H1 (cell line): Measurements from ENCODE around the gene PLXNA4. TPM values are rescaled to one million over a fixed set of nuclear protein-coding genes. Genes with fewer than 3 reads are reported as not detected.

Source experiments
- CTCF ChIA-PET: fragments of 300-600 bp; sonication (Branson Sonifier 250); formaldehyde crosslinking; loops from one replicate; lab custom pipeline; 2021; ENCODE audit not compliant: partially characterized antibody; lab: Charles Lee
- POLR2A ChIA-PET: fragments of 300-600 bp; sonication (Branson Sonifier 250); formaldehyde crosslinking; loops from one replicate; lab custom pipeline; 2021; ENCODE audit warnings: inconsistent platforms; ENCODE audit not compliant: partially characterized antibody; lab: Charles Lee
- DNase-seq, 2 experiments: peaks; one replicate each; pipeline versions ENCODE4 v3.0.0 to v3.0.0-alpha.2; 2010 to 2022; ENCODE audit warnings: low spot score in 2 of 2, low read depth in 1 of 2, mixed read lengths in 1 of 2
- FAIRE-seq: peaks from 2 replicates; lab custom pipeline; 2011; peaks lifted over from hg19 to GRCh38; lab: Jason Lieb, UNC
- H2AFZ ChIP-seq: 2 replicates; pipeline ENCODE4 v1.8.1; 2012; ENCODE audit warnings: low read length, inconsistent platforms
- H2AK5ac ChIP-seq: 2 replicates; pipeline ENCODE4 v1.6.1; 2013; ENCODE audit warnings: low read depth, low read length
- H2BK120ac ChIP-seq: replicated peaks from 2 replicates; pipeline ENCODE3; 2013; ENCODE audit warnings: low read depth, low read length, inconsistent platforms
- H2BK12ac ChIP-seq: 2 replicates; pipeline ENCODE4 v1.6.1; 2013; ENCODE audit warnings: low read depth, low read length
- H2BK15ac ChIP-seq: 2 replicates; pipeline ENCODE4 v1.6.1; 2013; ENCODE audit warnings: low read length
- H2BK20ac ChIP-seq: 2 replicates; pipeline ENCODE4 v1.6.1; 2013; ENCODE audit warnings: low read length
- H2BK5ac ChIP-seq: 2 replicates; pipeline ENCODE4 v1.6.1; 2013; ENCODE audit warnings: low read depth, low read length
- H3K14ac ChIP-seq: 2 replicates; pipeline ENCODE4 v1.6.1; 2013; ENCODE audit warnings: inconsistent platforms; ENCODE audit not compliant: insufficient read length
- H3K18ac ChIP-seq: 2 replicates; pipeline ENCODE4 v1.6.1; 2013; ENCODE audit warnings: low read length; ENCODE audit errors: extremely low read depth
- H3K23ac ChIP-seq: 2 replicates; pipeline ENCODE4 v1.6.1; 2013; ENCODE audit warnings: inconsistent platforms; ENCODE audit not compliant: insufficient read length
- H3K23me2 ChIP-seq: 2 replicates; pipeline ENCODE4 v1.6.1; 2013; ENCODE audit warnings: low read depth, low read length
- H3K27ac ChIP-seq: 2 replicates; pipeline ENCODE4 v1.6.1; 2011; ENCODE audit warnings: low read depth, low read length, inconsistent platforms
- H3K27me3 ChIP-seq, 4 experiments: replicated peaks in 1 of 4; 1 replicate in 1 of 4; 2 replicates in 3 of 4; pipeline versions ENCODE4 v1.6.1 to v1.8.1; 2011 to 2013; ENCODE audit warnings: low read length in 3 of 4, mild to moderate bottlenecking in 3 of 4, inconsistent platforms in 2 of 4, mixed read lengths in 2 of 4, moderate library complexity in 1 of 4; ENCODE audit not compliant: control insufficient read depth in 3 of 4, insufficient read depth in 3 of 4; ENCODE audit errors: extremely low read depth in 1 of 4
- H3K36me3 ChIP-seq, 4 experiments: 2 replicates each; pipeline versions ENCODE4 v1.6.1 to v1.8.1; 2011 to 2013; ENCODE audit warnings: mild to moderate bottlenecking in 4 of 4, low read length in 3 of 4, moderate library complexity in 2 of 4, control low read depth in 1 of 4, inconsistent platforms in 1 of 4; ENCODE audit not compliant: insufficient read depth in 4 of 4, control insufficient read depth in 2 of 4
- H3K4ac ChIP-seq: replicated peaks from 2 replicates; pipeline ENCODE3; 2013; ENCODE audit warnings: low read length, low read depth, mixed read lengths, inconsistent platforms; ENCODE audit not compliant: insufficient read length
- H3K4me1 ChIP-seq, 4 experiments: replicated peaks in 1 of 4; 1 replicate in 1 of 4; 2 replicates in 3 of 4; pipeline versions ENCODE4 v1.6.1 to v1.8.1; 2011 to 2013; ENCODE audit warnings: low read length in 3 of 4, inconsistent platforms in 2 of 4, mixed read lengths in 1 of 4; ENCODE audit not compliant: insufficient read depth in 4 of 4, control insufficient read depth in 3 of 4
- H3K4me2 ChIP-seq, 2 experiments: 2 replicates each; pipeline versions ENCODE4 v1.6.1 to v1.8.1; 2011 to 2013; ENCODE audit warnings: low read depth in 2 of 2, low read length in 2 of 2, control low read depth in 1 of 2, inconsistent platforms in 1 of 2, mild to moderate bottlenecking in 1 of 2; ENCODE audit not compliant: insufficient read depth in 1 of 2
- H3K4me3 ChIP-seq, 4 experiments: fragments of 200-600, 300-600 bp in 1 of 4; sonication (generic), shearing (Covaris generic), sonication (Bioruptor Twin) in 1 of 4; 2 replicates each; pipeline versions ENCODE4 v1.5.1 to v1.8.1; 2011 to 2016; ENCODE audit warnings: low read length in 4 of 4, low read depth in 3 of 4, control low read depth in 2 of 4, inconsistent platforms in 2 of 4, mild to moderate bottlenecking in 2 of 4, mixed read lengths in 1 of 4, moderate library complexity in 1 of 4; ENCODE audit not compliant: insufficient read depth in 2 of 4; ENCODE audit errors: extremely low read depth in 1 of 4
- H3K56ac ChIP-seq: replicated peaks from 2 replicates; pipeline ENCODE3; 2013; ENCODE audit warnings: low read depth, mild to moderate bottlenecking, mixed read lengths, low read length, inconsistent platforms; ENCODE audit not compliant: insufficient read length
- H3K79me1 ChIP-seq: 2 replicates; pipeline ENCODE4 v1.6.1; 2013; ENCODE audit warnings: low read depth, low read length, control low read depth
- H3K79me2 ChIP-seq, 2 experiments: 2 replicates each; pipeline versions ENCODE4 v1.6.1 to v1.8.1; 2012 to 2013; ENCODE audit warnings: low read length in 2 of 2, mild to moderate bottlenecking in 2 of 2, inconsistent platforms in 1 of 2; ENCODE audit not compliant: insufficient read depth in 2 of 2, control insufficient read depth in 1 of 2
- H3K9ac ChIP-seq, 4 experiments: replicated peaks in 1 of 4; 1 replicate in 1 of 4; 2 replicates in 3 of 4; pipeline versions ENCODE4 v1.6.1 to v1.8.1; 2011 to 2013; ENCODE audit warnings: low read depth in 3 of 4, low read length in 3 of 4, control low read depth in 2 of 4, mild to moderate bottlenecking in 2 of 4, moderate library complexity in 2 of 4, inconsistent platforms in 1 of 4; ENCODE audit errors: extremely low read depth in 1 of 4
- H3K9me3 ChIP-seq, 2 experiments: 2 replicates each; pipeline versions ENCODE4 v1.6.1 to v1.8.1; 2012 to 2013; ENCODE audit warnings: mild to moderate bottlenecking in 2 of 2, moderate library complexity in 2 of 2, control low read depth in 1 of 2, inconsistent platforms in 1 of 2, low read depth in 1 of 2, low read length in 1 of 2, mixed read lengths in 1 of 2; ENCODE audit not compliant: insufficient read depth in 2 of 2
- H4K20me1 ChIP-seq, 2 experiments: replicated peaks in 1 of 2; 2 replicates each; pipeline versions ENCODE3 to v1.8.1; 2011 to 2013; ENCODE audit warnings: inconsistent platforms in 2 of 2, low read length in 2 of 2, mild to moderate bottlenecking in 1 of 2; ENCODE audit not compliant: insufficient read depth in 2 of 2, control insufficient read depth in 1 of 2
- H4K5ac ChIP-seq: 2 replicates; pipeline ENCODE4 v1.6.1; 2013; ENCODE audit warnings: low read length, low read depth, mixed read lengths, inconsistent platforms; ENCODE audit not compliant: insufficient read length
- H4K8ac ChIP-seq: 2 replicates; pipeline ENCODE4 v1.8.0; 2013; ENCODE audit warnings: mild to moderate bottlenecking, moderate library complexity, low read length, inconsistent platforms; ENCODE audit not compliant: insufficient read depth; ENCODE audit errors: extremely low read depth
- H4K91ac ChIP-seq: replicated peaks from 2 replicates; pipeline ENCODE3; 2013; ENCODE audit warnings: low read length, mixed read lengths, inconsistent platforms; ENCODE audit not compliant: insufficient read length
- BCL11A ChIP-seq, 2 experiments: IDR thresholded peaks; one replicate each; pipeline ENCODE4 v1.6.1; 2011; ENCODE audit warnings: low read depth in 2 of 2, low read length in 2 of 2, mild to moderate bottlenecking in 2 of 2
- CEBPB ChIP-seq: IDR thresholded peaks from 2 replicates; pipeline ENCODE4 v1.6.1; 2012; ENCODE audit warnings: low read depth, low read length
- CTBP2 ChIP-seq: IDR thresholded peaks from 2 replicates; pipeline ENCODE4 v1.7.0; 2011; ENCODE audit warnings: borderline replicate concordance, mild to moderate bottlenecking, moderate library complexity, mixed read lengths, low read length; ENCODE audit not compliant: insufficient read depth, insufficient read length
- FOSL1 ChIP-seq: IDR thresholded peaks from 2 replicates; pipeline ENCODE4 v1.6.1; 2011; ENCODE audit warnings: mild to moderate bottlenecking, low read depth, low read length, moderate library complexity; ENCODE audit not compliant: insufficient read depth
- HDAC2 ChIP-seq, 2 experiments: fragments of 300-600 bp in 1 of 2; sonication (generic) in 1 of 2; IDR thresholded peaks; 2 replicates each; pipeline ENCODE4 v1.6.1; 2011 to 2012; ENCODE audit warnings: low read depth in 2 of 2, low read length in 2 of 2, mild to moderate bottlenecking in 2 of 2, moderate library complexity in 2 of 2, borderline replicate concordance in 1 of 2, inconsistent platforms in 1 of 2
- HDAC6 ChIP-seq: IDR thresholded peaks from one replicate; pipeline ENCODE4 v1.7.1; 2012; ENCODE audit warnings: low read depth, mild to moderate bottlenecking, inconsistent platforms, low read length, moderate library complexity
- KDM1A ChIP-seq: fragments of 200-600, 300-600 bp; sonication (generic); IDR thresholded peaks from 2 replicates; pipeline ENCODE4 v1.7.1; 2016; ENCODE audit warnings: mild to moderate bottlenecking, low read length, borderline replicate concordance
- POLR2A ChIP-seq, 2 experiments: IDR thresholded peaks; 1 replicate in 1 of 2; 2 replicates in 1 of 2; pipeline ENCODE4 v1.6.1; 2011; ENCODE audit warnings: low read depth in 2 of 2, low read length in 2 of 2, mild to moderate bottlenecking in 2 of 2; ENCODE audit errors: control extremely low read depth in 1 of 2
- POLR2AphosphoS5 ChIP-seq: IDR thresholded peaks from 2 replicates; pipeline ENCODE4 v1.6.1; 2011; ENCODE audit warnings: low read depth, low read length
- RNF2 ChIP-seq: fragments of 200-900, 300-1000 bp; sonication (generic); IDR thresholded peaks from 2 replicates; pipeline ENCODE4 v1.7.1; 2016; ENCODE audit warnings: borderline replicate concordance, low read depth, mild to moderate bottlenecking, antibody characterized with exemption, low read length; ENCODE audit not compliant: poor library complexity, severe bottlenecking; ENCODE audit errors: missing control alignments
- TCF12 ChIP-seq: IDR thresholded peaks from 2 replicates; pipeline ENCODE4 v1.6.1; 2011; ENCODE audit warnings: low read depth, mild to moderate bottlenecking, low read length
- WGBS, 2 experiments: shearing (Covaris generic) in 1 of 2; methylation state at CpG; one replicate each; pipeline versions ENCODE4 v1.1.6 to v1.1.7; 2013 to 2015; ENCODE audit warnings: low lambda C conversion rate in 2 of 2, mixed read lengths in 2 of 2, inconsistent platforms in 1 of 2, low coverage in 1 of 2, missing lambda C conversion rate in 1 of 2; ENCODE audit not compliant: insufficient replicate concordance in 2 of 2, insufficient coverage in 1 of 2, insufficient read length in 1 of 2; ENCODE audit errors: extremely low coverage in 1 of 2, missing lambda C conversion rate in 1 of 2; 5-methylcytosine and 5-hydroxymethylcytosine counted together
- polyA plus RNA-seq, 7 experiments: library from polyadenylated mRNA; depleted of rRNA in 3 of 7; stranded (reverse) in 5 of 7; unstranded in 2 of 7; fragments of >200 nt in 5 of 7; fragments of 200-250 nt in 2 of 7; gene quantifications; 1 replicate in 5 of 7; 2 replicates in 1 of 7; 4 replicates in 1 of 7; pipeline versions ENCODE4 v1.2.1 to v1.2.3, GENCODE V29; 2011 to 2013; ENCODE audit warnings: missing spikeins in 2 of 7, mixed read lengths in 2 of 7
- total RNA-seq: library from RNA; stranded (reverse); fragmentation: NEBNext Ultra II Directional; extraction: Animal tissue kit (Norgen Biotek cat#: 25700); gene quantifications from 2 replicates; pipeline ENCODE4 v1.2.1, GENCODE V29; 2021

PLXNA4 gene
- total and polyA plus RNA-seq, 2 of the 8 experiments (the other 6 are each of a cell fraction or from before 2014, with no cell fraction given) = 0.76 to 0.79 TPM

GRCh38 chr7:132090444-132090843, 485.8 kb downstream of the PLXNA4 start:
- no peak overlapping the region for H2BK15ac ChIP-seq
- H3K14ac ChIP-seq = no peak overlapping the region
- no peak overlapping the region for H3K27ac ChIP-seq
- no peak overlapping the region for H4K8ac ChIP-seq
- H2AK5ac ChIP-seq = no peak overlapping the region
- H3K4me3 ChIP-seq = no peak overlapping the region
- H4K91ac ChIP-seq = no peak overlapping the region
- no peak overlapping the region for H2AFZ ChIP-seq
- H3K4me2 ChIP-seq = no peak overlapping the region
- no peaks in the 10 kb centered on the region for H4K20me1 ChIP-seq
- H3K79me2 ChIP-seq = no peaks in the 10 kb centered on the region
- H2BK20ac ChIP-seq = no peak overlapping the region
- no peak for FAIRE-seq
- H3K4ac ChIP-seq = no peak overlapping the region
- H4K5ac ChIP-seq = no peak overlapping the region
- no peak overlapping the region for H3K56ac ChIP-seq
- no peaks in the 10 kb centered on the region for H3K23me2 ChIP-seq
- H3K9me3 ChIP-seq = no peaks in the 10 kb centered on the region
- no peak overlapping the region for H2BK5ac ChIP-seq
- CTCF ChIA-PET = interaction anchor here (1.0 kb wide), 1 partner anchor 44 kb away, joined by 3 read pairs; no protein-coding TSS in a partner anchor
- no peak overlapping the region for H3K9ac ChIP-seq
- no peak overlapping the region for H3K23ac ChIP-seq
- TF ChIP-seq CEBPB (no peak), HDAC2 (IDR thresholded peaks at IDR 0.05; ENCODE audit: borderline replicate concordance in 1 of 2, low read depth in 2 of 2, low read length in 2 of 2) (no peak), TCF12 (no peak), RNF2 (no peak), KDM1A (no peak), CTBP2 (no peak), POLR2AphosphoS5 (no peak), FOSL1 (no peak), POLR2A (IDR thresholded peaks at IDR 0.05; ENCODE audit: control extremely low read depth in 1 of 2, low read depth in 2 of 2, low read length in 2 of 2) (no peak), BCL11A (IDR thresholded peaks at IDR 0.05; ENCODE audit: low read depth in 2 of 2, low read length in 2 of 2) (no peak), HDAC6 (no peak)
- TF ChIP-seq, all 59 proteins: peak for 0
- WGBS, 2 experiments = 91% methylated on average over 4 of the region's 4 CpGs; no CpG with 5 or more reads in 1 of the 2 experiments
- H3K79me1 ChIP-seq = no peaks in the 10 kb centered on the region
- DNase-seq = no peak
- no peaks in the 10 kb centered on the region; a peak in 1 of 7 replicates for H3K27me3 ChIP-seq
- H3K4me1 ChIP-seq = no peaks in the 10 kb centered on the region; a peak in 1 of 7 replicates
- H3K18ac ChIP-seq = no peak overlapping the region
- POLR2A ChIA-PET = no interaction called here
- H3K36me3 ChIP-seq = no peaks in the 10 kb centered on the region
- no peak overlapping the region for H2BK120ac ChIP-seq
- no peak overlapping the region for H2BK12ac ChIP-seq
